ENCODE data around the gene CCT3.

CCT3 gene

GRCh38 chr1:156263288-156263655, 74.8 kb downstream of the CCT3 start:
- no peak for DNase-seq (ENCODE audit: insufficient read length, low spot score)
- no peak for FAIRE-seq
- no peak for TF ChIP-seq CTCF (IDR thresholded peaks at IDR 0.05; ENCODE audit: insufficient read depth, missing control alignments)

GRCh38 chr1:156262461-156263287, 75.4 kb downstream of the CCT3 start:
- no peak for TF ChIP-seq CTCF (IDR thresholded peaks at IDR 0.05; ENCODE audit: insufficient read depth, missing control alignments)
- no peak for FAIRE-seq
- DNase-seq (ENCODE audit: insufficient read length, low spot score), result no peak

- no peak for TF ChIP-seq CTCF (IDR thresholded peaks at IDR 0.05; ENCODE audit: insufficient read depth, missing control alignments)
- DNase-seq (ENCODE audit: insufficient read length, low spot score) (no peak), FAIRE-seq (no peak)
Observed at GRCh38 chr1:156260896-156261295, 77.2 kb downstream of the CCT3 start.

- DNase-seq (ENCODE audit: insufficient read length, low spot score) (no peak), FAIRE-seq (no peak)
- TF ChIP-seq CTCF (IDR thresholded peaks at IDR 0.05; ENCODE audit: insufficient read depth, missing control alignments), result no peak
Observed at GRCh38 chr1:156259805-156260204, 78.3 kb downstream of the CCT3 start.
